ENCODE results near the gene CCDC192.

The CCDC192 gene

DNA sequence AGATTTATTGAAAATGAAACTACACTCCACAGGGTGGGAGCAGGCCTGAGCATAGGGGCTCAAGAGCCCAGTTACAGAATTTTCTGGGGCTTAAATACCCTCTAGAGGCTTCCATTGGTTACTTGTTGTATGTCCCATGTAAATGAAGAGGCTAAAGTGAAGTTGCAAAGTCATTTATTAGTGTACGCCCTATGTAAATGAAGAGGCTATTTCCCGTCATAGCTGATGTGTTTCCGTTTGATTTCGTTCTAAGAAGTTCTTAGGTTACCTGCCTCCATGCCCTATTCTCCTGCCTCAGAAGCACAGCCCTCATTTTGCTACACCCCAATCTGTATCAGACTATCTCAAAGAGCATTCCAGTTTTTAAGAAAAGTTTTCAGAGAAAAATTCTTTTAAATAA is 273.3 kb downstream of the CCDC192 start:
- Histone ChIP-seq H3K9me3 (ENCODE audit: control insufficient read depth, low read length) (no peaks in the 10 kb centered on the region), H3K36me3 (ENCODE audit: control insufficient read depth, insufficient read depth, low read length) (no peaks in the 10 kb centered on the region), H3K9ac (ENCODE audit: low read length) (no peak overlapping the region)

DNA sequence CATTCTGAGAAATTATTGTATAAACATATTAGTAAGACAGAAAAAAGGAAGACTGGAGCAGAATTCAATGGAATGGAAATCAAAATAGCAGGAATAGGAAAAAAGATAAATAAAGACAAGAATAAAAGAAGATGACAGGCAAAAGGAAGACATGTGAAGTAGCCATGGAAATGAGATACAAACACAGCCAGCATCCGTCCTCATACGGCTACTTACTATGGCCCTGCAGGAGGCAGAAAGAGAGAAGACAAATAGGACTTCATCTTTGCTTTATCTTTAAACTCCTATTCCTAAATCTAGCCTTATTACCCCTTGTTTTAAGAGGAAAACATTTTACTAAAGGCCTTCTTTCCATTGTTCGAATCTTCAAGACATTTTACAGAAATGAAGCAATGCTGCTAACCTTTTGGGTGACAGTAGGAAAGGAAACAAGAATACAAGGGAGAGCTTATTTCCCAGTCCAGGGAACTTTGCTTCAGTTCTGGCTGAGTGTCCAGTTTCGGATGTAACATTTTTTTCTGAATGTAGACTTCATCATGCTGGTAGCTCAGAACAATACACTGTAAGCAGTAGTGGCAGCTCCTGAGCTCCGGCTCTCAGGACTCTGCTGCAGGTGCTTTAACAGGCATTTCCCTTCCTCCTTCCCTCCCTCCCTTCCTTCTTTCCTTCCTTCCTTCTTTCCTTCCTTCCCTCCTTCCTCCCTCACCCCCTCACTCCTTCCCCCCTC is 274.0 kb downstream of the CCDC192 start:
- Histone ChIP-seq H3K9ac (ENCODE audit: low read length) (no peak overlapping the region), H3K4me1 (ENCODE audit: control insufficient read depth, insufficient read depth, low read length) (peaks cover 36% of the 10 kb centered on the region), H3K9me3 (ENCODE audit: control insufficient read depth, low read length) (no peaks in the 10 kb centered on the region), H3K27me3 (ENCODE audit: control insufficient read depth, insufficient read depth, low read length) (no peaks in the 10 kb centered on the region), H3K4me3 (ENCODE audit: low read length) (no peak overlapping the region), H3K36me3 (ENCODE audit: control insufficient read depth, insufficient read depth, low read length) (no peaks in the 10 kb centered on the region)

More for the DNA sequence above, 273.3 kb downstream of the CCDC192 start:
- Histone ChIP-seq H3K4me1 (ENCODE audit: control insufficient read depth, insufficient read depth, low read length) (peaks cover 31% of the 10 kb centered on the region), H3K27me3 (ENCODE audit: control insufficient read depth, insufficient read depth, low read length) (no peaks in the 10 kb centered on the region), H3K4me3 (ENCODE audit: low read length) (no peak overlapping the region)

DNA sequence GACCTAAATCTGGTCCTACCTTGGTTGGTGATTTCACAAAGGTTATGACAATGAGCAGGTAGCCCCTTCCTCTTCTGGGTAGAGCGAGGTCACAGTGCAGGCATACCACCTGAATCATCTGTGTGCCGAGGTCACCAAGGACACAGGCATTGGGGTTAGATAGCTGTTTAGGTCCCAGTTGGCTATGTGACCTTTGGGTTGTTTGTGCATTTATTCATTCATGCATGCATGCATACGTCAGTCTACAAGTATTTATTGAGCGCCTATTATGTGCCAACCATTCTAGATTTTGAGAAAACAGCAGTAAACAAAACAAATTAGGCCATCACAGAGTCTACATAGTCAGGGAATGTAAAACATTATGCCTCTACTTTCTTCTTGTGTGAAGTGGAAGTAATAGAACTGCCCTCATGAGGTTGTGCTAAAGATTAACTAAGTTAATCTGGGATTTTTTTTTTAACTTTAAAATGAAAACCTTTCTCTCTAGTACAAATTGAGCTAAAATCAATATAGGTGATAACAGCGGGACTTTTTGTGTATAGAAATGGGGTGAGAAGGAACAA is 275.6 kb downstream of the CCDC192 start:
- peaks cover 38% of the 10 kb centered on the region for H3K4me1 ChIP-seq (ENCODE audit: control insufficient read depth, insufficient read depth, low read length)
- H3K36me3 ChIP-seq (ENCODE audit: control insufficient read depth, insufficient read depth, low read length) = no peaks in the 10 kb centered on the region
- H3K4me3 ChIP-seq (ENCODE audit: low read length) = no peak overlapping the region
- H3K9me3 ChIP-seq (ENCODE audit: control insufficient read depth, low read length) = no peaks in the 10 kb centered on the region
- no peaks in the 10 kb centered on the region for H3K27me3 ChIP-seq (ENCODE audit: control insufficient read depth, insufficient read depth, low read length)
- H3K9ac ChIP-seq (ENCODE audit: low read length) = no peak overlapping the region

DNA sequence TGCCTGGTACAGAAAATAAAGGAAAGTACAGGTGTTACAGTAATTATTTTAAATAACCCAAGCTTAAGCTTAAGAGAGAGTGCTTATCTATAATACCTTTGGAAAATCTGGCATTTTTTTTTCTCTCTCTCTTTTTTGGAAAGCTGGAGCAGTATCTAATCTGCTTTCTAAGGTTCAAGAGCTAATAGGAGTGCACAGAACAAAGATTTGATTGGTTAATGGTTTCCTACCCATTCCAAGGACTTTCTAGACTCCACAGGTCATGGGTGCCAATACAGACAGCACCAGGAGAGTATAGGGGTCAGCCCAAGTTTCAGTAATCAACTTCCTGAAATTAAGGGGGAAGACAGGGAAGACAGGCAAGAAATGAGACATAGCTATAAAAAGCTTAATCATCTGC is 276.3 kb downstream of the CCDC192 start:
- H3K4me1 ChIP-seq (ENCODE audit: control insufficient read depth, insufficient read depth, low read length) = peaks cover 38% of the 10 kb centered on the region
- no peak overlapping the region for H3K4me3 ChIP-seq (ENCODE audit: low read length)
- H3K27me3 ChIP-seq (ENCODE audit: control insufficient read depth, insufficient read depth, low read length) = no peaks in the 10 kb centered on the region
- H3K36me3 ChIP-seq (ENCODE audit: control insufficient read depth, insufficient read depth, low read length) = no peaks in the 10 kb centered on the region
- no peak overlapping the region for H3K9ac ChIP-seq (ENCODE audit: low read length)
- no peaks in the 10 kb centered on the region for H3K9me3 ChIP-seq (ENCODE audit: control insufficient read depth, low read length)

DNA sequence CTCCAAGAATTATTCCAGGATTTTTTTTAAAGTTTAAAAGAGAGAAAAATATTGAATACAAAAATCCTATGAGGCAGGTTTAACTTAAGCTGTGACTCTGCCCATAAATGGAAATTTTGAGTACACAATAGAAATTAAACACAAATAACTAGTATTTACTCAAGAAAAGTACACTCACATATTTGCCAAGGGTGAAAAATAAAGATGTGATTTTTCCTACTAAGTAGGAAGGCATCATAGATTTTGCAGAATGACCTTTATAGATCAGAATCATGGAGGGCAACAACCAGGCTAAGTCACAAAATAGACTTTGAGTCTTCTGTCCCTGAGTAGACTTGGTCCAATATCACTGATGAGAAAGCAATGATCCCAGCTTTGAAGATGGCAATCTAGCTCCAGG is 277.7 kb downstream of the CCDC192 start:
- no peaks in the 10 kb centered on the region for H3K9me3 ChIP-seq (ENCODE audit: control insufficient read depth, low read length)
- no peaks in the 10 kb centered on the region for H3K36me3 ChIP-seq (ENCODE audit: control insufficient read depth, insufficient read depth, low read length)
- no peak overlapping the region for H3K9ac ChIP-seq (ENCODE audit: low read length)
- H3K27me3 ChIP-seq (ENCODE audit: control insufficient read depth, insufficient read depth, low read length) = no peaks in the 10 kb centered on the region
- peaks cover 38% of the 10 kb centered on the region for H3K4me1 ChIP-seq (ENCODE audit: control insufficient read depth, insufficient read depth, low read length)
- H3K4me3 ChIP-seq (ENCODE audit: low read length) = no peak overlapping the region

DNA sequence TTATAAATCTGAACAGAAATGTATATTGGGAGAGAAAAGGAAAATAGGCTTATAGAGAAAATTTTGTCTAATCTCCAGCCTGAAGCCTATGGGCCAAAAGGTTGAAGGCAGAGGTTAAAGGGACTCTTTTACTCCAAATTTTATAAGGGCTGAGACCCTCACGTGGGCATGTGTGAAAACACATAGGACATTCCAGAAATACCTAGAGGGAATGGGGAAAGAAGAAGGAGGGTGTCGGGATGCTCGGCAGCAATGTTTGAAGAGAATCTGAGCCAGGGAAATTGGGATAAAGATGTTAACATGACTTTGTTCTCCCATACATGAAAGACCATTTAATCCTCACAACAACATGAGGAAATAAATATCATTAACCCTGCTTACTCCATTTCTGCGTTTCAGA is 278.3 kb downstream of the CCDC192 start:
- no peak overlapping the region for H3K9ac ChIP-seq (ENCODE audit: low read length)
- H3K27me3 ChIP-seq (ENCODE audit: control insufficient read depth, insufficient read depth, low read length) = no peaks in the 10 kb centered on the region
- peaks cover 38% of the 10 kb centered on the region for H3K4me1 ChIP-seq (ENCODE audit: control insufficient read depth, insufficient read depth, low read length)
- H3K36me3 ChIP-seq (ENCODE audit: control insufficient read depth, insufficient read depth, low read length) = no peaks in the 10 kb centered on the region
- no peak overlapping the region for H3K4me3 ChIP-seq (ENCODE audit: low read length)
- H3K9me3 ChIP-seq (ENCODE audit: control insufficient read depth, low read length) = no peaks in the 10 kb centered on the region

- Histone ChIP-seq H3K4me3 (ENCODE audit: low read length) (no peak overlapping the region), H3K27me3 (ENCODE audit: control insufficient read depth, insufficient read depth, low read length) (no peaks in the 10 kb centered on the region), H3K4me1 (ENCODE audit: control insufficient read depth, insufficient read depth, low read length) (peaks cover 14% of the 10 kb centered on the region), H3K9me3 (ENCODE audit: control insufficient read depth, low read length) (no peaks in the 10 kb centered on the region), H3K9ac (ENCODE audit: low read length) (no peak overlapping the region), H3K36me3 (ENCODE audit: control insufficient read depth, insufficient read depth, low read length) (no peaks in the 10 kb centered on the region)
These were observed 282.7 kb downstream of the CCDC192 start for GRCh38 chr5:127985811-127986325.

GRCh38 chr5:127987354-127988145 is 284.4 kb downstream of the CCDC192 start:
- H3K27me3 ChIP-seq (ENCODE audit: control insufficient read depth, insufficient read depth, low read length) = no peaks in the 10 kb centered on the region
- no peaks in the 10 kb centered on the region for H3K9me3 ChIP-seq (ENCODE audit: control insufficient read depth, low read length)
- no peaks in the 10 kb centered on the region for H3K36me3 ChIP-seq (ENCODE audit: control insufficient read depth, insufficient read depth, low read length)
- no peak overlapping the region for H3K4me3 ChIP-seq (ENCODE audit: low read length)
- no peak overlapping the region for H3K9ac ChIP-seq (ENCODE audit: low read length)
- H3K4me1 ChIP-seq (ENCODE audit: control insufficient read depth, insufficient read depth, low read length) = no peaks in the 10 kb centered on the region

GRCh38 chr5:127988146-127988760 is 285.1 kb downstream of the CCDC192 start:
- Histone ChIP-seq H3K27me3 (ENCODE audit: control insufficient read depth, insufficient read depth, low read length) (no peaks in the 10 kb centered on the region), H3K9me3 (ENCODE audit: control insufficient read depth, low read length) (no peaks in the 10 kb centered on the region), H3K4me3 (ENCODE audit: low read length) (no peak overlapping the region), H3K9ac (ENCODE audit: low read length) (no peak overlapping the region), H3K4me1 (ENCODE audit: control insufficient read depth, insufficient read depth, low read length) (no peaks in the 10 kb centered on the region), H3K36me3 (ENCODE audit: control insufficient read depth, insufficient read depth, low read length) (no peaks in the 10 kb centered on the region)
